B cell (primary cell): ENCODE data around the gene KLK10. TPM values are rescaled to one million over a fixed set of nuclear protein-coding genes. Genes with fewer than 3 reads are reported as not detected.

Experiments
- ATAC-seq: fragments of 200-7000 bp; cut with Tn5 transposase; one replicate; pipeline ENCODE4 v1.10.0; 2021; ENCODE audit warnings: low read depth, mild to moderate bottlenecking, moderate number of reproducible peaks, moderate library complexity
- CTCF ChIA-PET: fragments of 350-600 bp; sonication (Branson Sonifier 250); formaldehyde crosslinking; loops from one replicate; lab custom pipeline; 2021; ENCODE audit warnings: antibody characterized with exemption, inconsistent platforms; lab: Charles Lee
- POLR2A ChIA-PET: fragments of 350-600 bp; sonication (Branson Sonifier 250); formaldehyde crosslinking; loops from one replicate; lab custom pipeline; 2021; ENCODE audit warnings: antibody characterized with exemption; lab: Charles Lee
- DNase-seq: peaks from one replicate; pipeline ENCODE4 v3.0.0; 2013
- H2AFZ ChIP-seq: 2 replicates; pipeline ENCODE4 v1.6.1; 2012; ENCODE audit warnings: mild to moderate bottlenecking, low read depth, low read length; ENCODE audit not compliant: insufficient read depth, poor library complexity, severe bottlenecking
- H3K27ac ChIP-seq, 2 donors: 1 replicate in 1 of 2; 2 replicates in 1 of 2; pipeline ENCODE4 v1.5.1; 2012 to 2013; ENCODE audit warnings: low read length in 2 of 2, mild to moderate bottlenecking in 2 of 2, moderate library complexity in 1 of 2
- H3K27me3 ChIP-seq, 4 experiments: fragments of 200-600 bp in 1 of 4; sonication (generic) in 1 of 4; replicated peaks in 1 of 4; 1 replicate in 2 of 4; 2 replicates in 2 of 4; pipeline versions ENCODE4 v1.6.1 to v1.7.0; 2013 to 2016; ENCODE audit warnings: low read length in 3 of 4, mild to moderate bottlenecking in 2 of 4, mixed read lengths in 1 of 4, moderate library complexity in 1 of 4; ENCODE audit not compliant: insufficient read depth in 4 of 4, control insufficient read depth in 3 of 4; ENCODE audit errors: control extremely low read depth in 1 of 4
- H3K36me3 ChIP-seq, 2 experiments: replicated peaks in 1 of 2; 1 replicate in 1 of 2; 2 replicates in 1 of 2; pipeline versions ENCODE4 v1.6.1 to v1.7.1; 2013; ENCODE audit warnings: low read length in 1 of 2; ENCODE audit not compliant: insufficient read depth in 2 of 2, control insufficient read depth in 1 of 2; ENCODE audit errors: control extremely low read depth in 1 of 2, extremely low read depth in 1 of 2
- H3K4me1 ChIP-seq, 2 donors: fragments of 200-600 bp in 1 of 2; sonication (generic) in 1 of 2; 1 replicate in 1 of 2; 2 replicates in 1 of 2; pipeline versions ENCODE4 v1.5.1 to v1.6.1; 2013 to 2017; ENCODE audit warnings: low read length in 2 of 2; ENCODE audit not compliant: control insufficient read depth in 2 of 2, insufficient read depth in 2 of 2
- H3K4me2 ChIP-seq: replicated peaks from 2 replicates; pipeline ENCODE3; 2012; ENCODE audit warnings: mild to moderate bottlenecking, low read depth, low read length; ENCODE audit not compliant: poor library complexity, severe bottlenecking
- H3K4me3 ChIP-seq, 5 experiments: fragments of 200-600 bp in 1 of 5; sonication (generic) in 1 of 5; 1 replicate in 3 of 5; 2 replicates in 2 of 5; pipeline versions ENCODE4 v1.5.1 to v1.7.0; 2011 to 2016; ENCODE audit warnings: low read length in 4 of 5, mild to moderate bottlenecking in 4 of 5, low read depth in 2 of 5, control low read depth in 1 of 5, moderate library complexity in 1 of 5; ENCODE audit not compliant: insufficient read depth in 1 of 5; ENCODE audit errors: control extremely low read depth in 1 of 5, extremely low read depth in 1 of 5
- H3K79me2 ChIP-seq: fragments of 200-600 bp; sonication (generic); one replicate; pipeline ENCODE4 v1.6.0; 2016; ENCODE audit warnings: low read length; ENCODE audit not compliant: control insufficient read depth, insufficient read depth
- H3K9ac ChIP-seq: fragments of 200-600 bp; sonication (generic); 2 replicates; pipeline ENCODE4 v1.6.1; 2017; ENCODE audit warnings: mild to moderate bottlenecking, low read length, moderate library complexity
- H3K9me3 ChIP-seq, 3 donors: one replicate each; pipeline versions ENCODE4 v1.6.1 to v1.7.1; 2013; ENCODE audit warnings: low read length in 2 of 3; ENCODE audit not compliant: control insufficient read depth in 2 of 3, insufficient read depth in 1 of 3; ENCODE audit errors: control extremely low read depth in 1 of 3
- H4K20me1 ChIP-seq: 2 replicates; pipeline ENCODE4 v1.6.0; 2012; ENCODE audit warnings: mild to moderate bottlenecking, low read length; ENCODE audit not compliant: insufficient read depth, control insufficient read depth, poor library complexity, severe bottlenecking
- H3K27ac Mint-ChIP-seq: one replicate; pipeline ENCODE4 v1.8.0; 2021; ENCODE audit warnings: mixed read lengths
- H3K27me3 Mint-ChIP-seq: one replicate; pipeline ENCODE4 v1.8.0; 2021; ENCODE audit warnings: mixed read lengths
- H3K4me1 Mint-ChIP-seq: one replicate; pipeline ENCODE4 v1.8.0; 2021; ENCODE audit warnings: mixed read lengths
- H3K4me3 Mint-ChIP-seq: one replicate; pipeline ENCODE4 v1.8.0; 2021; ENCODE audit warnings: mixed read lengths
- H3K9me3 Mint-ChIP-seq: one replicate; pipeline ENCODE4 v1.8.0; 2022; ENCODE audit warnings: mixed read lengths; ENCODE audit not compliant: insufficient read depth
- CTCF ChIP-seq: fragments of 200-600 bp; IDR thresholded peaks from one replicate; pipeline ENCODE4 v1.8.0; 2022; ENCODE audit warnings: antibody characterized with exemption, mild to moderate bottlenecking
- EZH2 ChIP-seq: IDR thresholded peaks from 2 replicates; pipeline ENCODE4 v1.6.1; 2012; ENCODE audit warnings: borderline replicate concordance, low read depth, mild to moderate bottlenecking, moderate library complexity, low read length; ENCODE audit not compliant: insufficient read depth, poor library complexity, severe bottlenecking
- WGBS: methylation state at CpG from one replicate; pipeline ENCODE4 v1.1.5; 2013; ENCODE audit warnings: missing lambda C conversion rate; ENCODE audit not compliant: insufficient coverage; 5-methylcytosine and 5-hydroxymethylcytosine counted together
- intact Hi-C: fragments of 100-400 bp; cut with micrococcal nuclease; formaldehyde crosslinking; loops from one replicate; pipeline ENCODE4 v1.10.0; 2022
- polyA plus RNA-seq: library from polyadenylated mRNA; depleted of rRNA; stranded (reverse); fragments of >200 nt; gene quantifications from 2 replicates; pipeline ENCODE4 v1.2.3, GENCODE V29; 2012
- total RNA-seq, 2 donors: library from RNA; stranded (reverse); fragments of 120-200 nt in 1 of 2; gene quantifications; 1 replicate in 1 of 2; 2 replicates in 1 of 2; pipeline versions ENCODE4 v1.2.3 to v1.2.4, GENCODE V29; 2013 to 2022

The KLK10 gene
- total and polyA plus RNA-seq, 2 donors (not counting 1 experiment from before 2014, with no cell fraction given) = not detected

DNA sequence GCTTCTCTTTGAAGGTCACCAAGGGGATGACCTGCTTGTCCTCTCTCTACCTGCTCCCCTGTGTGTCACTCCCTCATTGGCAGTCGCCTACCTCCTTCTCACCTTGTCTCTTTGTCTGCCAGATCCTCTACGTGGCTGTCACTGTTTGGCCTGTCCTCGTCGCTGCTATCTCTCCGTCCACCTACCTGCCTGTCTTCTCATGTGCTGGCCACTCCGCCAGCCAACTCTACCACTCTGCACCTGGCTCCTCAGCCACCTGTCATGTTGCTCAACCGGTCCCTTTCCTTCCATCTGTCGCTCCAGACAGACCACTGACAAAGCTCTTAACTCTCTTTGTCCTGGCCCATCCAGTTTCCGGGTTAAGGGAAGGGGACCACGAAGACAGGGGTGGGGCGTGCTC is 15.2 kb upstream of the KLK10 start, which contains the start of gene KLK12:
KLK12 (minus strand) TSS at position 299 of the 400 bp plus-strand sequence. CDS start 381 bp downstream, outside the sequence.
- ChIA-PET CTCF (interaction anchor here (0.8 kb wide), 1 partner anchor 14 kb away, joined by 3 read pairs; no protein-coding TSS in a partner anchor), POLR2A (no interaction called here)
- TF ChIP-seq EZH2 (no peak), CTCF (no peak)
- H3K9me3 ChIP-seq = peaks cover 0 to 9% (median 0%) of the 10 kb centered on the region in 3 donors
- intact Hi-C loops = no loop called here
- no peak within 1 kb of the TSS for H3K4me2 ChIP-seq
- ATAC-seq (no peak), DNase-seq (no peak)
- H4K20me1 ChIP-seq = no peaks in the 10 kb centered on the region
- no peak within 1 kb of the TSS for H3K9ac ChIP-seq
- Mint-ChIP-seq H3K4me3 (no peak within 1 kb of the TSS), H3K4me1 (no peaks in the 10 kb centered on the region), H3K27me3 (peaks cover 23% of the 10 kb centered on the region), H3K9me3 (peaks cover 3% of the 10 kb centered on the region), H3K27ac (no peak within 1 kb of the TSS)
- H3K4me3 ChIP-seq = no peak within 1 kb of the TSS
- WGBS = 54% methylated on average over 6 of the region's 11 CpGs
- no peaks in the 10 kb centered on the region for H3K4me1 ChIP-seq
- no peak within 1 kb of the TSS for H2AFZ ChIP-seq
- peaks cover 0 to 4% (median 0%) of the 10 kb centered on the region in 4 experiments for H3K27me3 ChIP-seq
- no peaks in the 10 kb centered on the region for H3K36me3 ChIP-seq
- no peak within 1 kb of the TSS for H3K27ac ChIP-seq
- no peaks in the 10 kb centered on the region for H3K79me2 ChIP-seq

DNA sequence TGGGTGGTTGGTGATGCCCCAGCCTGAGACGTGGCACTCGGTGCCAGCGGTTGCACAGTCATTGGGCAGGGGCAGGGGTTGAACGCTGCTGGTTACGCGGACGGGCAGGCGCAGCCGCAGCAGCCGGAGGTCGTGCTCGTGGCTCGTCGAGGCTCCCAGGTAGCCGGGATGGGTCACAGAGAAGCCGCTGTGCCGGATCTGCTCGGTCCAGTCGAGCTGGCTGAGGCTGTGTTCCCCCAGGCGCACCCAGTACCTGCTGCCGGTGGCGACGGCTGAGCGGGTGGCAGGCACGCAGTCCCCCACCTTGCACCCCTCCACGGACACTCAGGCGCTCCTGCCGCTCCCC is 12.3 kb upstream of the KLK10 start:
- Mint-ChIP-seq H3K4me1 (no peaks in the 10 kb centered on the region), H3K27me3 (peaks cover 34% of the 10 kb centered on the region), H3K4me3 (no peak overlapping the region), H3K27ac (no peak overlapping the region), H3K9me3 (peaks cover 3% of the 10 kb centered on the region)
- ChIA-PET POLR2A (no interaction called here), CTCF (no interaction called here)
- Histone ChIP-seq H3K4me1 (no peaks in the 10 kb centered on the region), H3K9me3 (peaks cover 0 to 9% (median 0%) of the 10 kb centered on the region in 3 donors), H2AFZ (no peak overlapping the region), H3K27ac (no peak overlapping the region), H3K4me3 (no peak overlapping the region), H3K36me3 (no peaks in the 10 kb centered on the region), H3K4me2 (no peak overlapping the region), H4K20me1 (no peaks in the 10 kb centered on the region), H3K9ac (no peak overlapping the region), H3K27me3 (peaks cover 0 to 4% (median 0%) of the 10 kb centered on the region in 4 experiments), H3K79me2 (no peaks in the 10 kb centered on the region)
- TF ChIP-seq EZH2 (no peak), CTCF (no peak)
- DNase-seq (no peak), ATAC-seq (no peak)
- intact Hi-C loops = no loop called here
- 92% methylated on average over 28 of the region's 28 CpGs for WGBS
